Neural cell (in vitro differentiated cells): Measurements from ENCODE around the gene NOD2.

Experiments
- CTCF ChIP-seq: fragments of 450-650 bp; IDR thresholded peaks from 2 replicates; pipeline ENCODE4 v1.5.1; 2014; ENCODE audit warnings: antibody characterized with exemption, mild to moderate bottlenecking, moderate library complexity; ENCODE audit not compliant: poor library complexity, severe bottlenecking
- POLR2AphosphoS5 ChIP-seq: IDR thresholded peaks from 2 replicates; pipeline ENCODE4 v1.6.1; 2012
- RAD21 ChIP-seq: fragments of 450-650 bp; conservative IDR thresholded peaks from 2 replicates; pipeline ENCODE4 v1.6.1; 2014; ENCODE audit warnings: antibody characterized with exemption, mild to moderate bottlenecking, moderate library complexity
- TF ChIP-seq, protein P1 (sequence below): IDR thresholded peaks from 2 replicates; pipeline ENCODE4 v1.6.1; 2012; ENCODE audit warnings: borderline replicate concordance

DNA sequence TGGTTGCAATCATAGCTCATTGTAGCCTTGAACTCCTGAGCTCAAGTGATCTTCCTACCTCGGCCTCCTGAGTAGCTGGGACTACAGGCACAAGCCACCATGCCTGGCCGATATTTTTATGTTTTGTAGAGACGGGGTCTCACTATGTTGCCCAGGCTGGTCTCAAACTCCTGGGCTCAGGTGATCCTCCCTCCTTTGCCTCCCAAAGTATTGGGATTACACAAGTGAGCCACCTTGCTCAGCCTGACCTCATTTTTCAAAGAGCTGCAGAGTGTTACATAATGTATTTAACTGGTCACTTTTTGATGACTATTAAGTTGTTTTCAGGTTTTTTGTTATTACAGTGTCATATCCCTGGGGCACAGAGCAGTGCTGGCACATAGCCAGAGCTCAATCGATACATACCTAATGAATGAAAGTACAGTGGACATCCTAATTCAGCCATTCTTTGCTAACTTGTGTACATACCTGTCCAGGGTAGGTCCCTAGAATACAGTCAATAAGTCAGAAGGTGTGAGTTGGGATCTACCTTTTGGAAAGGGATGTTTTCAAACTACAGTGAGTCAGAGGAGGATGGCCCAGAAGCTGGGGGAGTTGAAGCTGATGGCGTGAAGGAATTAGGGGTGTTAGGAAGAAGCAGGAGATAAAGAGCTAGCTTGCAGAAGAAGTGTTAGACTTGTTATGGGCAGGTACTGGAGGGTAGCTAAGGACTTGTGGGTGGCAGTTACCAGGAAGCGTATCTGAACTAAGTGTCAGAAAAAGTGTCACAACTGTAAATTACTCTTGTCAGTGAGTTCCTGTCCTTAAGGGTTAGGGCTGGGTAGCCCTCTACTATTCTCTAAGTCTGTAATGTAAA, 28.4 kb downstream of the NOD2 start:
- no peak for TF ChIP-seq CTCF
- TF ChIP-seq, protein P1, sequence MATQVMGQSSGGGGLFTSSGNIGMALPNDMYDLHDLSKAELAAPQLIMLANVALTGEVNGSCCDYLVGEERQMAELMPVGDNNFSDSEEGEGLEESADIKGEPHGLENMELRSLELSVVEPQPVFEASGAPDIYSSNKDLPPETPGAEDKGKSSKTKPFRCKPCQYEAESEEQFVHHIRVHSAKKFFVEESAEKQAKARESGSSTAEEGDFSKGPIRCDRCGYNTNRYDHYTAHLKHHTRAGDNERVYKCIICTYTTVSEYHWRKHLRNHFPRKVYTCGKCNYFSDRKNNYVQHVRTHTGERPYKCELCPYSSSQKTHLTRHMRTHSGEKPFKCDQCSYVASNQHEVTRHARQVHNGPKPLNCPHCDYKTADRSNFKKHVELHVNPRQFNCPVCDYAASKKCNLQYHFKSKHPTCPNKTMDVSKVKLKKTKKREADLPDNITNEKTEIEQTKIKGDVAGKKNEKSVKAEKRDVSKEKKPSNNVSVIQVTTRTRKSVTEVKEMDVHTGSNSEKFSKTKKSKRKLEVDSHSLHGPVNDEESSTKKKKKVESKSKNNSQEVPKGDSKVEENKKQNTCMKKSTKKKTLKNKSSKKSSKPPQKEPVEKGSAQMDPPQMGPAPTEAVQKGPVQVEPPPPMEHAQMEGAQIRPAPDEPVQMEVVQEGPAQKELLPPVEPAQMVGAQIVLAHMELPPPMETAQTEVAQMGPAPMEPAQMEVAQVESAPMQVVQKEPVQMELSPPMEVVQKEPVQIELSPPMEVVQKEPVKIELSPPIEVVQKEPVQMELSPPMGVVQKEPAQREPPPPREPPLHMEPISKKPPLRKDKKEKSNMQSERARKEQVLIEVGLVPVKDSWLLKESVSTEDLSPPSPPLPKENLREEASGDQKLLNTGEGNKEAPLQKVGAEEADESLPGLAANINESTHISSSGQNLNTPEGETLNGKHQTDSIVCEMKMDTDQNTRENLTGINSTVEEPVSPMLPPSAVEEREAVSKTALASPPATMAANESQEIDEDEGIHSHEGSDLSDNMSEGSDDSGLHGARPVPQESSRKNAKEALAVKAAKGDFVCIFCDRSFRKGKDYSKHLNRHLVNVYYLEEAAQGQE = no peak
- no peak for TF ChIP-seq POLR2AphosphoS5
- TF ChIP-seq RAD21 = no peak
